GM19025 (cell line): ENCODE measurements around the gene TECTB.
"Not testable (repeated sequence)": the region's sequence is repeated elsewhere in the genome, so short reads cannot be mapped to it uniquely, and the experiment has no call there.

Experiments used
- ATAC-seq: cut with Tn5 transposase; IDR thresholded peaks from one replicate; pipeline ENCODE4 v1.9.1; 2021; ENCODE audit warnings: mild to moderate bottlenecking, low read depth, moderate library complexity; ENCODE audit not compliant: unreplicated experiment

Gene TECTB

DNA sequence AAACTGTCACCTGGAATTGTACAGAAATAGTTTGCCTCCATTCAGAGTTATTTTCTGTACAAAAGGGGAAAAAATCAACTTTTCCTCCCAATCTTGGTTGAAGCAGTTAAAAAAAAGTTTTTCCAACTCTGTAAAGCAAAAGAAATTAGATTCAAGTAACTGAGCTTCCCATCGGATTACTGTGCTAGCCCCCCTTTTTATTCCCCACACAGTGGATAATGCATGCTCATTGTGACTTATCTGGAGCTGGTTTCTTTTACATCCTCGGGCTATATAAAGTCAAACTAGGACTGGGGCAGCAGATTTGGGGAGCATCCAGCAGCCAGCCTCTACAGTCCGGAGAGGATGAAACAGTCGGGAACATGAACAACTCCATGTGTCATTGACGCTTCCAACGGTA is at the start of gene TECTB:
Gene TECTB, plus strand, starts transcription at position 301 of the 400 bp plus-strand sequence. CDS start 335 bp downstream, outside the sequence.
- ATAC-seq: no peak

DNA sequence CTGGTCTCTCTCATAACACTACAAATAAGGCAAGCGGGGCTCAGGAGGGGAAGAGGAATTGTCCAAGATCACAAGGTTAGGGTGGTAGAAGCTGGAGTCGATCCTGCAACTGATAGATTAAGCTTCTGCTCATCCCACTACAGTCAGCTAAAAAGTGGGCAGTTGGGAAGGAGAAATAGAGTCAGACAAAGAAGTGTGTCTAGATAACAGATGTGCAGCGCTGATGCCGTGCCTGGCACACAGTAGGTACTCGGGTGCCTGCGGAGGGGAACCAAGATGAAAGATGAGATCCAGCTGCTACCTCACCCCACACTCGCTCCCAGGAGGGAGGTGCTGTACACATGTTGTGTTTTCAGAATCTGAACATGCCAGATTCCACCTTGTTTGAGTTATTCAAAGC is 48.1 kb upstream of the TECTB start:
- ATAC-seq: no peak

DNA sequence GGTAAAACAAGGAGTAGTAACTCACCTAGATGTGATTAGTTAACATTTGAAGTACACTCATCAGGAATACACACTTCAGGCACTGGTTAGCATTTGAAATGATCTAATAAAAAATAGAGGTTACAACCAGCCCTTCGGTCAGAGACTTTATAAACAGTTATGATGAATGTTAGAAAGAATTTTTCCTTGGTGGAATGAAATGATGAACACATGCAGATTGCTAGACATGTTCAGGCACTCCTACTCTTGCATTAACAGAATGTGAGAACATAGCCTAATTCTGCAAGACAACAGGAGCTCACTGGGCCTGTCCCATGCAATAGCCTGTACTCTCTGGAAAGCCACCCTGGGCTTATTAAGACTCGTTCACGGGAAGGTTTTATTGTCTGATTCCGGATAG is 47.3 kb upstream of the TECTB start:
- ATAC-seq: no peak

DNA sequence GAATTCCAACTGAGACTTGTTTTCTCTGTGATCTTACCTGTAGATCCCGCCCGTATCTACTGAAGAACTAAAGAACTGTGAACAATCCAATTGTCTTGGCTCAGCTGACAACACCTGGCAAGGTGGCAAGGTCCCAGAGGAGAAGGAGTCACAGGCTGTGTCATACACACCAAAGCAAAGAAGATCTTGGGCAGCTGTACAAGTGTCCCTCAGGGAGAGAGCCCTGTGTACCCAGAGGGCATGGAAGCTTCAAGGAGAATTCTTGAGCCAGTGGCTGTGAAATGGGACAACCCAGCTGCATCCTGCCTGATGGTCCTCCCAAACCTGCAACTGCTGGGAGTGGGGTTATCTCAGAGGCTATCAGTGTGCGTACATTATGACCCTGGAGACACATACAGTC is 46.7 kb upstream of the TECTB start:
- ATAC-seq: no peak

DNA sequence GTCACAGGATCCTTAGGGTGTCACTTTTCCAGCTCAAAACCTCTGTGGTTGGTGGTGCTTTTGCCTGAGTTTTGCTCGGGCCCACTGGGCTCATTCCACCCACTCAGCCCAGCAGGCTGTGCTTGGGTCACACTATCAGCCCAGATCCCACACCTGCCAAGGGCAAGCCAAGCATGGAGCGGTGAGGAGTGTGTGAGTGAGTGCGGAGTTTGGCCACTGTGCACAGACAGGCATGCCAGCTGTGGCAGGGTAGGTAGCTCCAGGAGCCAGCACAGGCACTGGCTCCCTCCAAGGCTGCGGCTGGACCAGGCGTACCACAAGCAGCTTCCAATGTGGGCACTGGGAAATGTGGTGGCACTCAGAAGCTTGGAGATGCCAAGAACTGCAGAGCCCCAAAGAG is 43.9 kb upstream of the TECTB start:
- no peak for ATAC-seq

DNA sequence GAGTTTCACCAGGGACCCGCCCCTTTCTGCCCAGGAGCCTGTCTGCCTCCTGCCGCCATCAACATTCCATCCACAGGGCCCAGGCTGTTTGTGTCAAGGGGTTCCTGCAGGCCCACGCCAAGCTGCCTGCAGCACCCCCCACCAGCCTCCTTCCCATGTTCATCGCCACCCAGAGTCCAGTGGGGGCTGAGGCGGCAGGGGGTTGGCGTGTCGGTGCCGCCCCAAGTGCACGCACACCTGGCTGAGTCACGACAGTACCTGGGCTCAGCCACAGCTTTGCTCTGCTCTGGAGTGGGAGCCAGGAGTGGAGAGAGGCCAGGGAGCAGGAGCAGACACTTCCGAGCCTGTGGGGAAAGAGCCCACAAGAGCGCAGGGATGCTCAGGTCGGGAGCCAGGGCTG is 42.8 kb upstream of the TECTB start:
- no peak for ATAC-seq

DNA sequence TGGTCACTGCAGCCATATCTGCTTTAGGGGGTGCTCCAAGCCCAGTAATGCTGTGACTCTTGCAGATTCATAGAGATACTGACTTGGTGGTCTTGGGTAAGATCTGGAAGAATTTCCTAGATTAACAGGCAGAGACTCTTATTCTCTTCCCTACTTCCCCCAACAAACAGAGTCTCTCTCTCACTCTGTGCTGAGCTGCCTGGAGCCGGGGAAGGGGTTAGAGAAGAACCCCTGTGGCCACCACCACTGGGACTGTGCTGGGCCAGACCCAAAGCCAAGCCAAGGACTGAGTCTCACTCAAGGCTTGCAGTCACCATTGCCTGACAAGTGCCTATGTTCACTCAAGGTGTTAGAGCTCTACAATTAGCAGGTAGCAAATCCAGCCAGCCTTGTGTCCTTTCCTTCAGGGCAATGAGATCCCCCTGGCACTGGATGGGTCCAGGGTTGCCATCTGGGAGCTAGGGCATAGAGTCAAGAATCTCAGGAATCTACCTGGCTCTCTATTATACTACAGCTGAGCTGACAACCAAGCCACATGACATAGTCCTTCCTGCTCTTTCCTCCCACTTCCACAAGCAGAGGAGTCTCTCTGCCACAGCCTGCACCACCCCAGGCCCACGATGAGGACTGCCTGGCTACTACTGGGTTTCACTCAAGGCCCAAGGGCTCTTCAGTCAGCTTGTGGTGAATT is 41.4 kb upstream of the TECTB start:
- ATAC-seq: no peak

DNA sequence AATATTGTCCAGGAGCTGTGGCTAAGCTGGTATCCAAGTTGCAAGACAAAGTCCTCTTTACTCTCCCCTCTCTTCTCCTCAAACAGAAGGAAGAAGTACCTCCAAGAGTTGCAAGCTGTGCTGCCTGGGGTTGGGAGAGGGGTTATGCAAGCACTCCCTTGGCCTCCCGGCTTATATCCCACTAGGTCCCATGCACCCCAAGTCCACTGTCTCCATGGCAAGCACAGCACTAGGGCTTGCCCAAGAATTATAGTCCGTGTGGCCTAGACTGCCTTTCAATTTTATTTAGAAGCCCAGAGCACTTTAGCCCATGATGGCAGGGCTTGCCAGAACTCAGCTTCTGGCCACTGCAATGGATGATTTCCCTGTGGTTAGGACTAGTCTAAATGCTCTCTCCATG is 40.4 kb upstream of the TECTB start:
- ATAC-seq: no peak

DNA sequence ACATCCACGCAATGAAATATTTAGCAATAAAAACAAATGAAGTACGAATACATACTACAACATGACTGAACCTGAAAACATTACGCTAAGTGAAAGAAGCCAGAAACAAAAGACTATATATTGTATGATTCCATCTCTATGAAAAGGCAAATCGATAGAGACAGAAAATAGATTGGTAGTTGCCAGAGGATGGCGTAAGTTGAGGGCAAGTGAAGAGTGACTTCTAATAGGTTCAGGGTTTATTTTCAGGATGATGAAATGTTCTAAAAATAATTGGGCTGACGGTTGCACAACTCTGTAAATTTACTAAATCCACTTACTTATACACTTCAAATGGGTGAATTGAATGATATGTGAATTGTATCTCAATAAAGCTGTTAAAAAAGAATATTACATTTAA is 39.5 kb upstream of the TECTB start:
- ATAC-seq: no peak

DNA sequence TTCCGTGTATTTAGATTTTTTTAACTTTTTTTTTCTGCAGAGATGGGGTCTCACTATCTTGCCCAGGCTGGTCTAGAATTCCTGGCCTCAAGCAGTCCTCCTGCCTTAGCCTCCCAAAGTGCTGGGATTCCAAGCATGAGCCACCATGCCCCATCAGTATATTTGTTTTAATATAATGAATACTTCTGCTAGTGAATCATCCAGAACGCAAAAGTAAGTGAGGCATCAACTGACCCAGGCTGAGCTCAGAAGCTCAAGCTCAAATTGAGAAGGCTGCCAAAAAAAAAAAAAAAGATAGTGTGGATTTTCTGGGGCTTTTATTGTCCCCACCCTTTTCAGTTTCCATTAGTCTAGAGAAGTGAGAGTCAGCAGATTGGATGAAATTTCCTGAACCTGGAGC is 39.0 kb upstream of the TECTB start:
- no peak for ATAC-seq

DNA sequence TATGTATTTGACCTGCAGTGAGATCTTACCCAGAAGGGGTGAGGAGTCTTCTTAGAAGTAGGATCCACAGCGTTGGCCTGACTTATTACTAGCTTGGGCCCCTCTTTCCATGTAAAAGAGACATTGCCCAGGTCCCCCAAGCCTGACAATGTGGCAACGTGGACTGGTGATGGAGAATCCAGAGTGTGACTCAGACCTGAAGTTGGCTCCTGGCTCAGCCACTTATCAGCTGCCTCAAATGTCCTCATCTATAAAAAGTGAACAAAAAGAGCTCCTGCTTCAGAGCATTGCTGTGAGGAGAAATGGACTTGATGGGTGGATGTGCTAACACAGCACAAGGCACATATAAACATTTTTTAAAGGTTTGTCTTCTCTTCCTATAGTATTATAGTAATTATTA is 35.4 kb upstream of the TECTB start:
- no peak for ATAC-seq

DNA sequence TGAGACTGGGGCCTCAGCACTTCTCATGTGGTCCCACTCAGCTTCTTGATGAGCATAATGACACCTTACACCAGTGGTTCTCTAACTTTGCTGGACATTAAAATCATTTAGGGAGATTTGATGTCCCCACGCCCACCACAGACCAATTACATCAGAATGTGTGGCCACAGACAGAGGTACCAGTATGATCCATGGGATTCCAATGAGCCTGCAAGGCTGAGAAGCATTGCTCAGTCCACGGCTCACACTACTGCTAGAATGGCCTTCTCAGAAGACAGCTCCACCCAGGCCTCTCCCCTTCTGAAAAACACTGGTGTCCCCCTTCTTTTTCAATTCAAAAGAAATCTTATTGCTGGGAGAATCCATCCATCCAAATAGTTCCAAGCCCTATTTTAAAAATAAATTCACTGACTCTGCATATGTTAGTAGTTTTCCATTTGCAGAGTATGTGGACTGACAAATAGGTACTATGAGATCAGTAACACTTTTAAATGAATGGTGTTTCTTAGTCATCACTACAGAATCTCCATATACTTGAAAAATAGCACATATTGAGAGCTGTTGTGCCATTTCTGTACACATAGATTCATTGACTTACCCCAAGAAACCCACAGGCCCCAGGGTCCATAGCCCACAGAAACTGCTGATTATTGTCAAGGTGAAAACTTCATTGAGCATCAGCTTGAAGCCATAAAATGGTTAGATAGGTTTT is 34.5 kb upstream of the TECTB start:
- no peak for ATAC-seq

DNA sequence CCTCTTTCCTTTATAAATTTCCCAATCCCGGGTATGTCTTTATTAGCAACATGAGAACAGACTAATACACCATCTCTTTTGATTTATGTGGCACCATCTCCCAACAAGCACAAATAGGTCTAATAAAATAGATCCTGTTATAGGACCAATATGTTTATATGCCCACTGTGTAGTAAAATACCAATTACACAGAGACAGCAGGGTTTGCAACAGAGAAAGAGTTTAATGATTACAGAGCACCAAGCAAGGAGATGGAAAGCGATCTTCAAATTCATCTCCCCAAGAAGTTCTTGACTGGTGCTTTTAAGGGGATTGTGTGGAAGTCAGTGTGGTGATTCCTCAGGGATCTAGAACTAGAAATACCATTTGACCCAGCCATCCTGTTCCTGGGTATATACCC is 33.5 kb upstream of the TECTB start:
- no peak for ATAC-seq

DNA sequence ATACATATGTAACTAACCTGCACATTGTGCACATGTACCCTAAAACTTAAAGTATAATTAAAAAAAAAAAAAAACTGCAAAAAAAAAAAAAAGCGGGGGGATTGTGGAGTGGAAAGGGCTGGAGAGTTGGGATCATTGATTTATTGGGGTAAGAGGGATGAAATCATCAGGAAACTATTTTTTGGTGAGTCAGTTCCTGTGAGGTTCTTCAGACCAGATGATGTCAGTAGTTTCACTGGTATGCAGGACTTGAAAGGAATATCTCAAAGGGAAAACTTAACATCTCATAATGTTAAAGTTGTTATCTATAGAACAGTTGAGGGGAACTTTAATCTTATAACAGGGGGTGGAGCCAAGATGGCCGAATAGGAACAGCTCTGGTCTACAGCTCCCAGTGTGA is 32.6 kb upstream of the TECTB start:
- ATAC-seq: no peak

DNA sequence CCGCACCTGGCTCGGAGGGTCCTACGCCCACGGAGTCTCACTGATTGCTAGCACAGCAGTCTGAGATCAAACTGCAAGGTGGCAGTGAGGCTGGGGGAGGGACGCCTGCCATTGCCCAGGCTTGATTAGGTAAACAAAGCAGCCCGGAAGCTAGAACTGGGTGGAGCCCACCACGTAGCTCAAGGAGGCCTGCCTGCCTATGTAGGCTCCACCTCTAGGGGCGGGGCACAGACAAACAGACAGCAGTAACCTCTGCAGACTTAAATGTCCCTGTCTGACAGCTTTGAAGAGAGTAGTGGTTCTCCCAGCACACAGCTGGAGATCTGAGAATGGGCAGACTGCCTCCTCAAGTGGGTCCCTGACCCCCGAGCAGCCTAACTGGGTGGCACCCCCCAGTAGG is 32.0 kb upstream of the TECTB start:
- not testable (repeated sequence) for ATAC-seq

DNA sequence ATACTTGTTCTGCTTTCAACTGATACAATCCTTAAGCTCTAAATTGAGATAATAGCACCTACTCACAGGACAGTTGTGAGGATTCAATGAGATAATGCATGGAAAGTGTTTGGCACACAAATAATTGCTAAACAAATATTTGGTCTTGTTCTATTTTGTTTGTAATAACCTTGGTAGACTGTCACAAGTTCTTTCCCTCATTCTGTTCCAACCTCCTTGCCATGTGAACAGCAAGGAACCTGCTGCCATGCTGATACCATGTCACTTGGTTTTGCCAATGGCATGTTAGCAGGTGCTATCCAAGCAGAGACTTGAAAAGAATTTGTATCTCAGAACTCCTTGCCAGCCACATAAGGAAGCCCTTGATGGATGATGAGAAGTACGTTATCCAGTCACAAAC is 24.8 kb upstream of the TECTB start:
- ATAC-seq: no peak

DNA sequence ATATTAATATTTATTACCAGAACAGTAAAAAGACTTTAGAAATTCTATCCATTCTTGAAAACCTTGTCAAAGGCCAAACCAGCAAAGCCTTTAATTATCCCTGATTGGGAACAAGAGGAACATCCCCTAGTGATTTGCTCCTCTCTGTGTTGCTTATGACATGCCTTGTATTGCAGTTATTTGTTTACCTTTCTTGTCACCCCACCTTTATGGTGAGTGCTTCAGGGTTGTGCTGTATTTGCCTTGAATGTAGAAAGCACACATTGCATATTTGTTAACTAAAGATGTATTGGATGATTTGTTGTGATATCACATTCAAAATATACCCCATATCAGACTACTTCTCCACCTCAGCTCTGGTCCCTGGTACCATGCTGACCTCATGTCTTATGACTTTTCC is 23.5 kb upstream of the TECTB start:
- no peak for ATAC-seq

DNA sequence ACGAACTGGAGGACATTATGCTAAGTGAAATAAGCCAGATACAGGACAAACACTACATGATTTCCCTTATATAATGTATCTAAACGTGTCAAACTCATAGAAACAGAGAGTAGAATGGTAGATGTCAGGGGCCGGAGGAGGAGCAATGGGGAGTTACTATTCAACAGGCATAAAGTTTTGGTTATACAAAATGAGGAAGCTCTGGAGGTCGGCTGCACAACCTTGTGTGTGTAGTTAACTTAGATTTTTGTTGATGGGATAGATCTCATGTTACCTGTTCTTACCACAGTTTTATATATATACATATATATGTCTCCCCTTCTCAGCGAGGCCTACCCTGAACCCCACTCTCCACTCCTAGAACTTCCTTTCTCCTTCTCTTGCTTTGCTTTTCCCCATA is 22.4 kb upstream of the TECTB start:
- no peak for ATAC-seq

DNA sequence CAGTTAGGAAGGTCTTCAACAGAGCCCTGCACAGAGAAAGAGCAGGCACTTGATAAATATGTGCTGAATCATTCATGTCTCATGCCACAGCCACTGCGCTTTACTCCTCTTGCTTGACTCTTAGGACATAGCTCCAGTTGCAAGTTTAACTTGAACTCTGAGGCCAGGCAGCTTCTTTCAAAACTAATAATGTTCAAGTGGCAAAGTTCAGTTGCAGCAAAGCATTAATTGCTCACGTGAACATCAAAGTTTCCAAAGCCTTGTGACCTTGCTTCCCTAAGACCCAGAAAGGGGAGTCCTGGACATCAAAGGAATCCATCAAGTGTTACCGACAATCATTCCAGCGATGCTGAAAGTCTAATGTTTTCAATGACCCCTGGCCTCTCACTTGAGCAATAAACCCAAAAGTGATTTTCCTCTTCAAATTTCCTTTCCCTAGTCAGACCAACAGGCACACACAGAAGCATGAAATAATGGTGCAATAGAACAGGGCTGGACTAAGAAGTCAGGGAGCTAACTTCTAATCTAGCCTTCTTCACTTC is 21.8 kb upstream of the TECTB start:
- no peak for ATAC-seq

DNA sequence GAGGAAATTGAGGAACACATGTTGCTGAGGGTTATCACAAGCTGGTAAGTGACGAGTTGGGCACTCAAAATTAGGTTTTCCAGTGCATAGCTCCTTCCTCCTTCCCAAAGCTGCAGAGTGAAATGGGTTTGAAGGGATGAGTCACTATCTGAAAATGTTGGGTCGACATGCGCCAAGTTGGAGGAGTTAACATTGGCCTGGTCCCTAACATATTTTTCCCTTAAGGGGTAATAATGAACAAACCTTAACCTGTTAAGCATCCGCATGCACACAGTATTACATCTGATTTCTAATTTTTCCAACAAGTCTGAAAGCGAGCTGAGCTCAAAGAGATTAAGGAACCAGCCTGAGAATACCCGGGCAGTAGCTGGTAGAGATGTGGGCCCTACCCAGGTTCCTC is 20.7 kb upstream of the TECTB start:
- no peak for ATAC-seq

DNA sequence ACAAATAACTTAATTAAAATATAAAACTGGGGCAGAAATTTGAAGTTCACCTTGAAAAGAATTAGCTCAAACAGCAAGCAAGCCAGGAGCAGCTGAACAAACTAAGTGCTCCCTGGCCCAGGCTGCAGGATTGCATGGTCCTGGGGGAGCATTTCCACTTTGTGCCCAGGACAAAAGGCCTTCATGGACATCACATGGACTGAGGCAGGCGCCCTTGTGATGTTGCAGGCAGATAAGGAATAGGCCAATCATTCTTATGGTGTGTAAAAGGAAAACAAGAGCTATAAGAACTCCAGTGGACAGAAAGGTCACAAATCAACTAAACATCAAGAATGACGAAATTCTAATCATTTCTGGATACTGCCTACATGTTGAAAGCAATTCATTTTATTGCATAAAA is 17.5 kb upstream of the TECTB start:
- no peak for ATAC-seq

DNA sequence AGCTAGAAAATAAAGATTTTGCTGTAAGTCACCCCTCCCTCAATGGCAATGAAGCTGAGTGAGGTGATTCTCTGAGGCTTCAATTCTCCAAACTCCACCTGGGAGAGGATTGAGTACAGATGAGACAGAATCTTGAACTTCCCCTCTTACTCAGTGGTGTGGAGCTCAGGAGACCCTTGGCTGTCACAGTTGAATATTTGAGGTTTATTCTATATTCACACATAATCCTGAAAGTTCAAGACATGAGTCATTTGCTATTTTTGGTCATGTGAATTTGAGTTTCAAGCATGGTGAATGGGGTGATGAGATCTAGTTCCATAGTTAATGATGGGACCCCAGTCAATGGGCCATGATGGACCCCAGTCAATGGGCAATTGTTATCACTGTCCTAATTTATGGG is 13.9 kb upstream of the TECTB start:
- no peak for ATAC-seq
